Measurements from ENCODE around the gene ADGRL1. TPM values are rescaled to one million over a fixed set of nuclear protein-coding genes. Genes with fewer than 3 reads are reported as not detected.

The ADGRL1 gene
- polyA plus RNA-seq, 1 donor (not counting 4 experiments of a cell fraction or from before 2014, with no cell fraction given), result 3.2 TPM

DNA sequence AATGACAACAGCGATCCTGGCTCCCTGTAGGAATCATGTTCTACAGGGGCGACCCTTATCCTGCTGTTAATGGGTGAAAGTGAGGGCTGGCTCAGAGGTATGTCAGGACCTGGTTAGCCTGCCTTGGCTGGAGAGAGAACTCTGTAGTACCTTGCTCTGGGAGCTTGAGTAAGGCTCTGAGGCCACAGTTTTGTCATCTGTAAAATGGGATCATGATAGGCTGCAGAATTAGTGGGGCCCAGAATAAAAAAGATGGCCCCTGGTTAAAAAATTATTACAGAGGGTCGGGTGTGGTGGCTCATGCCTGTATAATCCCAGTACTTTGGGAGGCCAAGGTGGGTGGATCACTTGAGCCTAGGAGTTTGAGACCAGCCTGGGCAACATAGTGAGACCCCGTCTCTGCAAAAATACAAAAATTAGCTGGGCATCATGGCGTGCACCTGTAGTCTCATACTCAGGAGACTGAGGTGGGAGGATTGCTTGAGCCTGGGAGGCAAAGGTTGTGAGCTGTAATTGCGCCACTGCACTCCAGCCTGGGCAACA is 104.9 kb downstream of the ADGRL1 start:
- Histone ChIP-seq H3K27me3 (ENCODE audit: control insufficient read depth, extremely low read depth, insufficient read depth, low read length) (no peaks in the 10 kb centered on the region), H3K4me1 (ENCODE audit: control insufficient read depth, extremely low read depth, insufficient read depth, low read length) (peaks cover 3% of the 10 kb centered on the region), H2AFZ (ENCODE audit: control insufficient read depth, low read length) (no peak overlapping the region), H3K4me3 (ENCODE audit: control insufficient read depth in 2 of 3, extremely low read depth in 1 of 3, insufficient read depth in 2 of 3, low read depth in 1 of 3, low read length in 3 of 3) (no peak overlapping the region), H3K4me2 (ENCODE audit: control insufficient read depth, extremely low read depth, insufficient read depth, low read depth, low read length) (no peak overlapping the region), H3K9ac (ENCODE audit: control insufficient read depth, extremely low read depth, insufficient read depth, low read length) (no peak overlapping the region), H3K36me3 (ENCODE audit: control insufficient read depth in 2 of 2, extremely low read depth in 1 of 2, insufficient read depth in 2 of 2, low read length in 2 of 2) (peaks cover 12 to 26% of the 10 kb centered on the region in 2 experiments), H3K9me3 (ENCODE audit: control insufficient read depth, low read depth, low read length) (no peaks in the 10 kb centered on the region), H3K9me1 (ENCODE audit: control insufficient read depth, extremely low read depth, insufficient read depth, low read length) (no peaks in the 10 kb centered on the region), H4K20me1 (ENCODE audit: control insufficient read depth, extremely low read depth, insufficient read depth, low read length) (no peaks in the 10 kb centered on the region), H3K27ac (ENCODE audit: control insufficient read depth, insufficient read depth, low read length) (no peak overlapping the region), H3K79me2 (ENCODE audit: control insufficient read depth, insufficient read depth, low read length) (no peaks in the 10 kb centered on the region)
- FAIRE-seq (no peak), DNase-seq (ENCODE audit: low read depth, low spot score) (no peak)
- dilution Hi-C loops (cut with MboI; ENCODE audit: extremely low pct_ligation_motif_present, low sequenced_read_pairs), result no loop called here
- TF ChIP-seq EZH2 (IDR thresholded peaks at IDR 0.05; ENCODE audit: low read length), result no peak
- TF ChIP-seq, protein P1, sequence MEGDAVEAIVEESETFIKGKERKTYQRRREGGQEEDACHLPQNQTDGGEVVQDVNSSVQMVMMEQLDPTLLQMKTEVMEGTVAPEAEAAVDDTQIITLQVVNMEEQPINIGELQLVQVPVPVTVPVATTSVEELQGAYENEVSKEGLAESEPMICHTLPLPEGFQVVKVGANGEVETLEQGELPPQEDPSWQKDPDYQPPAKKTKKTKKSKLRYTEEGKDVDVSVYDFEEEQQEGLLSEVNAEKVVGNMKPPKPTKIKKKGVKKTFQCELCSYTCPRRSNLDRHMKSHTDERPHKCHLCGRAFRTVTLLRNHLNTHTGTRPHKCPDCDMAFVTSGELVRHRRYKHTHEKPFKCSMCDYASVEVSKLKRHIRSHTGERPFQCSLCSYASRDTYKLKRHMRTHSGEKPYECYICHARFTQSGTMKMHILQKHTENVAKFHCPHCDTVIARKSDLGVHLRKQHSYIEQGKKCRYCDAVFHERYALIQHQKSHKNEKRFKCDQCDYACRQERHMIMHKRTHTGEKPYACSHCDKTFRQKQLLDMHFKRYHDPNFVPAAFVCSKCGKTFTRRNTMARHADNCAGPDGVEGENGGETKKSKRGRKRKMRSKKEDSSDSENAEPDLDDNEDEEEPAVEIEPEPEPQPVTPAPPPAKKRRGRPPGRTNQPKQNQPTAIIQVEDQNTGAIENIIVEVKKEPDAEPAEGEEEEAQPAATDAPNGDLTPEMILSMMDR (optimal IDR thresholded peaks at IDR 0.05 in 1 of 3, IDR thresholded peaks at IDR 0.05 in 1 of 3, conservative IDR thresholded peaks at IDR 0.05 in 1 of 3; ENCODE audit: extremely low read depth in 1 of 3, insufficient read depth in 2 of 3, low read length in 3 of 3), result no peak

Small RNAs within 50 kb of the gene (small RNA-seq; reads per million reads assigned to genes)
- gene RN7SL231P (ENCODE audit: insufficient read length in 3 of 3, low read depth in 3 of 3, low replicate concordance in 1 of 3), result 0 reads per million in 3 experiments

Other genes with a start within 250 kb of the ADGRL1 start
- 0.45 to 0.97 TPM (median 0.48 TPM) in 3 replicates for gene RFX1, start 199.8 kb downstream of the ADGRL1 start, polyA plus RNA-seq
- not detected in 3 replicates for gene RLN3, start 178.0 kb downstream of the ADGRL1 start, polyA plus RNA-seq
- 2.2 to 3.0 TPM (median 2.8 TPM) in 3 replicates for gene IL27RA, start 174.4 kb downstream of the ADGRL1 start, polyA plus RNA-seq
- not detected in 3 replicates for gene PALM3, start 144.1 kb downstream of the ADGRL1 start, polyA plus RNA-seq
- gene MISP3, start 133.4 kb downstream of the ADGRL1 start, polyA plus RNA-seq, result 0.79 to 1.2 TPM (median 0.96 TPM) in 3 replicates
- not detected in 3 replicates for gene C19orf67, start 120.4 kb downstream of the ADGRL1 start, polyA plus RNA-seq
- 5.3 to 11.3 TPM (median 7.3 TPM) in 3 replicates for gene SAMD1, start 115.4 kb downstream of the ADGRL1 start, polyA plus RNA-seq
- gene PRKACA, start 88.4 kb downstream of the ADGRL1 start, polyA plus RNA-seq, result 10.1 to 57.2 TPM (median 13.7 TPM) in 3 replicates
- 2.1 to 13.1 TPM (median 7.8 TPM) in 3 replicates for gene ASF1B, start 69.6 kb downstream of the ADGRL1 start, polyA plus RNA-seq
- 14.1 to 25.1 TPM (median 22.8 TPM) in 3 replicates for gene ADGRE5, start 175.3 kb upstream of the ADGRL1 start, polyA plus RNA-seq
- 54.9 to 85.1 TPM (median 57.6 TPM) in 3 replicates for gene DDX39A, start 213.2 kb upstream of the ADGRL1 start, polyA plus RNA-seq
- gene PKN1, start 227.1 kb upstream of the ADGRL1 start, polyA plus RNA-seq, result 0.62 to 1.1 TPM (median 0.79 TPM) in 3 replicates